IPS DF 4.7 (cell line): ENCODE measurements around the gene SELENBP1.
"Not testable (repeated sequence)": the region's sequence is repeated elsewhere in the genome, so short reads cannot be mapped to it uniquely, and the experiment has no call there.

Experiments used
- DNase-seq: peaks from one replicate; pipeline ENCODE4 v3.0.0-alpha.2; 2013; ENCODE audit warnings: low spot score; ENCODE audit errors: extremely low read depth

The SELENBP1 gene

GRCh38 chr1:151372058-151372934, at the start of gene SELENBP1:
Gene SELENBP1, minus strand, starts transcription at chr1:151372705. Its CDS starts 64 bp downstream, at chr1:151372641.
- DNase-seq, result no peak

- DNase-seq, result no peak
Observed at GRCh38 chr1:151419819-151420218, 47.3 kb upstream of the SELENBP1 start.

GRCh38 chr1:151418081-151418480, 45.6 kb upstream of the SELENBP1 start:
- DNase-seq, result no peak

GRCh38 chr1:151416231-151416630, 43.7 kb upstream of the SELENBP1 start:
- DNase-seq, result no peak

- DNase-seq, result no peak
Observed at GRCh38 chr1:151411884-151412283, 39.4 kb upstream of the SELENBP1 start.

GRCh38 chr1:151408891-151409290, 36.4 kb upstream of the SELENBP1 start:
- DNase-seq, result no peak

- DNase-seq, result no peak
Observed at GRCh38 chr1:151407304-151407703, 34.8 kb upstream of the SELENBP1 start.

- no peak for DNase-seq
Observed at GRCh38 chr1:151406176-151406575, 33.7 kb upstream of the SELENBP1 start.

- DNase-seq, result no peak
Observed at GRCh38 chr1:151405187-151405951, 32.9 kb upstream of the SELENBP1 start.

- DNase-seq, result no peak
Observed at GRCh38 chr1:151403612-151404011, 31.1 kb upstream of the SELENBP1 start.

GRCh38 chr1:151402764-151403163, 30.3 kb upstream of the SELENBP1 start:
- no peak for DNase-seq

- no peak for DNase-seq
Observed at GRCh38 chr1:151401860-151402259, 29.4 kb upstream of the SELENBP1 start.

GRCh38 chr1:151401125-151401788, 28.8 kb upstream of the SELENBP1 start:
- no peak for DNase-seq

GRCh38 chr1:151399324-151400171, 27.0 kb upstream of the SELENBP1 start, which contains the start of gene PSMB4:
Gene PSMB4, plus strand, starts transcription at chr1:151399573. Its CDS starts 15 bp downstream, at chr1:151399588.
- peak; percentile 87 for DNase-seq

- not testable (repeated sequence) for DNase-seq
Observed at GRCh38 chr1:151396265-151396664, 23.8 kb upstream of the SELENBP1 start.

- no peak for DNase-seq
Observed at GRCh38 chr1:151393583-151393982, 21.1 kb upstream of the SELENBP1 start.

GRCh38 chr1:151391079-151391563, 18.6 kb upstream of the SELENBP1 start:
- DNase-seq, result no peak

- DNase-seq, result not testable (repeated sequence)
Observed at GRCh38 chr1:151390221-151391078, 17.9 kb upstream of the SELENBP1 start.

- DNase-seq, result no peak
Observed at GRCh38 chr1:151386002-151386401, 13.5 kb upstream of the SELENBP1 start.

- DNase-seq, result no peak
Observed at GRCh38 chr1:151384584-151384983, 12.1 kb upstream of the SELENBP1 start.
